Peyer's patch (tissue), 4 donors: ENCODE measurements around the gene PHLDB3. TPM values are rescaled to one million over a fixed set of nuclear protein-coding genes. Genes with fewer than 3 reads are reported as not detected.

Experiments
- DNase-seq, 3 donors: peaks; one replicate each; pipeline ENCODE4 v3.0.0-alpha.2; 2017 to 2019
- H3K27ac ChIP-seq, 4 donors: fragments of 200-600 bp; sonication (generic); one replicate each; pipeline ENCODE4 v1.5.1; 2016 to 2019
- H3K27me3 ChIP-seq, 2 donors: fragments of 200-600 bp; sonication (generic); one replicate each; pipeline ENCODE4 v1.5.1; 2019
- H3K36me3 ChIP-seq, 3 donors: fragments of 200-600 bp; sonication (generic); one replicate each; pipeline ENCODE4 v1.5.1; 2016 to 2019
- H3K4me1 ChIP-seq, 4 donors: fragments of 200-600 bp; sonication (generic); one replicate each; pipeline ENCODE4 v1.5.1; 2016 to 2019
- H3K4me3 ChIP-seq, 4 donors: fragments of 200-600 bp; sonication (generic); 1 replicate in 3 of 4; 2 replicates in 1 of 4; pipeline ENCODE4 v1.5.1; 2016 to 2019; ENCODE audit warnings: mild to moderate bottlenecking in 1 of 4
- H3K9me3 ChIP-seq, 4 donors: fragments of 200-600 bp; sonication (generic); one replicate each; pipeline ENCODE4 v1.5.1; 2016 to 2019; ENCODE audit warnings: mild to moderate bottlenecking in 1 of 4
- CTCF ChIP-seq, 6 experiments: fragments of 450-650 bp in 4 of 6; fragments of 200-600 bp in 2 of 6; sonication (generic) in 1 of 6; IDR thresholded peaks; one replicate each; pipeline ENCODE4 v1.5.1; 2017 to 2019; ENCODE audit warnings: antibody characterized with exemption in 6 of 6, mild to moderate bottlenecking in 3 of 6, moderate library complexity in 1 of 6
- POLR2A ChIP-seq, 2 donors: fragments of 450-650 bp; IDR thresholded peaks; one replicate each; pipeline ENCODE4 v1.5.1; 2017; ENCODE audit warnings: antibody characterized with exemption in 2 of 2, mild to moderate bottlenecking in 2 of 2, moderate library complexity in 2 of 2
- total RNA-seq, 4 donors: library from RNA; depleted of rRNA; stranded (reverse); fragments of >200 nt; gene quantifications; one replicate each; pipeline ENCODE4 v1.1.0, GENCODE V29; 2016

The PHLDB3 gene
- total RNA-seq, 4 donors from 2014 or later: 13.0 to 23.4 (median 18.0) TPM

- Histone ChIP-seq H3K4me3 (no peak overlapping the region), H3K9me3 (no peaks in the 10 kb centered on the region), H3K36me3 (peaks cover 0 to 74% (median 0%) of the 10 kb centered on the region in 3 donors), H3K27ac (no peak overlapping the region), H3K4me1 (no peaks in the 10 kb centered on the region), H3K27me3 (no peaks in the 10 kb centered on the region)
- no peak for TF ChIP-seq CTCF (IDR thresholded peaks at IDR 0.05)
- no peak for TF ChIP-seq POLR2A (IDR thresholded peaks at IDR 0.05)
- no peak for DNase-seq
Observed at GRCh38 chr19:43541920-43542650, 37.5 kb upstream of the PHLDB3 start.

- H3K36me3 ChIP-seq: peaks cover 0 to 69% (median 0%) of the 10 kb centered on the region in 3 donors
- TF ChIP-seq CTCF (IDR thresholded peaks at IDR 0.05) (no peak), POLR2A (IDR thresholded peaks at IDR 0.05) (no peak)
- no peak overlapping the region for H3K4me3 ChIP-seq
- no peak for DNase-seq
- no peaks in the 10 kb centered on the region for H3K9me3 ChIP-seq
- no peaks in the 10 kb centered on the region for H3K27me3 ChIP-seq
- H3K4me1 ChIP-seq: no peaks in the 10 kb centered on the region
- H3K27ac ChIP-seq: no peak overlapping the region
Observed at GRCh38 chr19:43540381-43540780, 35.8 kb upstream of the PHLDB3 start.

- H3K4me3 ChIP-seq: no peak overlapping the region
Observed at GRCh38 chr19:43538922-43539321, 34.4 kb upstream of the PHLDB3 start.

GRCh38 chr19:43534816-43535761 lies 30.5 kb upstream of the PHLDB3 start:
- peaks cover 0 to 19% (median 0%) of the 10 kb centered on the region in 4 donors for H3K4me1 ChIP-seq
- peaks cover 0 to 21% (median 0%) of the 10 kb centered on the region in 3 donors for H3K36me3 ChIP-seq
- peak; percentile 56 to 73 (median 67) for DNase-seq
- H3K27ac ChIP-seq: peak overlapping the region in 3 of 4 donors; percentile 88 to 95 (median 88)
- H3K4me3 ChIP-seq: no peak overlapping the region
- no peaks in the 10 kb centered on the region for H3K9me3 ChIP-seq
- TF ChIP-seq CTCF (IDR thresholded peaks at IDR 0.05) (peak in 4 of 6 experiments; percentile 36 to 50 (median 46)), POLR2A (IDR thresholded peaks at IDR 0.05) (no peak)
- no peaks in the 10 kb centered on the region for H3K27me3 ChIP-seq

More at GRCh38 chr19:43538922-43539321, 34.4 kb upstream of the PHLDB3 start:
- Histone ChIP-seq H3K27me3 (no peaks in the 10 kb centered on the region), H3K4me1 (peaks cover 0 to 10% (median 0%) of the 10 kb centered on the region in 4 donors), H3K9me3 (no peaks in the 10 kb centered on the region), H3K27ac (no peak overlapping the region), H3K36me3 (peaks cover 0 to 56% (median 0%) of the 10 kb centered on the region in 3 donors)
- no peak for DNase-seq
- TF ChIP-seq POLR2A (IDR thresholded peaks at IDR 0.05): no peak
- TF ChIP-seq CTCF (IDR thresholded peaks at IDR 0.05): no peak

- Histone ChIP-seq H3K9me3 (no peaks in the 10 kb centered on the region), H3K4me3 (peak overlapping the region; percentile 51 to 77 (median 61)), H3K4me1 (peaks cover 0 to 19% (median 0%) of the 10 kb centered on the region in 4 donors), H3K27me3 (no peaks in the 10 kb centered on the region), H3K27ac (peak overlapping the region; percentile 49 to 95 (median 88)), H3K36me3 (peaks cover 0 to 17% (median 0%) of the 10 kb centered on the region in 3 donors)
- no peak for DNase-seq
- TF ChIP-seq POLR2A (IDR thresholded peaks at IDR 0.05) (no peak), CTCF (IDR thresholded peaks at IDR 0.05) (no peak)
Observed at GRCh38 chr19:43534305-43534815, 29.8 kb upstream of the PHLDB3 start.
